ENCODE data around the gene ABHD17C.

ABHD17C gene

GRCh38 chr15:80727196-80727595 is 32.1 kb downstream of the ABHD17C start:
- DNase-seq (ENCODE audit: insufficient read length, low spot score) (no peak), FAIRE-seq (no peak)

- no peak for DNase-seq (ENCODE audit: insufficient read length, low spot score)
- no peak for FAIRE-seq
These were observed 32.5 kb downstream of the ABHD17C start for GRCh38 chr15:80727596-80727995.

DNA sequence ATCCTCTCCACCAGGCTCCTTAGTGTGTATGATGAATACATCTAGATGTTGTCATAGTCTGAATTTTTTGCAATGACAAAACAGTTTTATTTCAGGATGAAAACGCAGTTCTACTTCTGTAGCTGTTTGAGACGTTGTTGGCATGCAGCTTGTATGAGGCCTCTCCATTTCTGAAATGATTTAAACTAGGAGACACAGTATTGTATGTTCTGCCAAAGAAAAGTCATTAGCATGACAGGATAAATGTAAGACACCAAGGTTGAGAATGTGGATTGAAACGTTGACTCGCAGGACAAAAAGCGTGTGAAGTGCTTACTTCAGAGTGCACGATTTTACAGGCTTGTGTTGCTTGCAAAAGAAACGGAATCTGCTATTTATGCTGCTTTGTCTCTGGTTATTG is 35.3 kb downstream of the ABHD17C start:
- no peak for FAIRE-seq
- DNase-seq (ENCODE audit: insufficient read length, low spot score): no peak

- DNase-seq (ENCODE audit: insufficient read length, low spot score): no peak
- FAIRE-seq: no peak
These were observed 35.8 kb downstream of the ABHD17C start for GRCh38 chr15:80730926-80731325.

DNA sequence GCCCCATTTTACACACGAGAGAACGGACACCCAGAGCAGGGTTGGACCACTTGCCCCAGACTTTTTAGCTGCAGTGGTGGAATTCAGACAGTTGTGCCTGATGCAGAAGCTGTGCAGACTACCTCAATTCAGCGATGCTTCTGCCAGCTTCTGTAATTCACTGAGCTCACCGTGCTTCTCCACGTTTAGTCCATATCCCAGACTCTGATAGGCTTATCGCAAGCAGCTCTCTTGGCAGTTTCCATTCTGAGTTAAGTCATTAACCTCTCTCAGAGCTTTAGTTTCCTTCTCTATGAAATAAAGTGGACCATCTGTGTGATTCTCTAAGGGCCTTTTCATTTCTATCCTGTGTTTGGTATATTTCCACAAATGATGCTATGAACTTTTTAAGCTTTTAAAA is 37.1 kb downstream of the ABHD17C start:
- no peak for DNase-seq (ENCODE audit: insufficient read length, low spot score)
- FAIRE-seq: no peak

GRCh38 chr15:80732818-80733217 is 37.7 kb downstream of the ABHD17C start:
- DNase-seq (ENCODE audit: insufficient read length, low spot score): no peak
- FAIRE-seq: no peak

GRCh38 chr15:80733460-80733859 is 38.4 kb downstream of the ABHD17C start:
- FAIRE-seq (no peak), DNase-seq (ENCODE audit: insufficient read length, low spot score) (no peak)

DNA sequence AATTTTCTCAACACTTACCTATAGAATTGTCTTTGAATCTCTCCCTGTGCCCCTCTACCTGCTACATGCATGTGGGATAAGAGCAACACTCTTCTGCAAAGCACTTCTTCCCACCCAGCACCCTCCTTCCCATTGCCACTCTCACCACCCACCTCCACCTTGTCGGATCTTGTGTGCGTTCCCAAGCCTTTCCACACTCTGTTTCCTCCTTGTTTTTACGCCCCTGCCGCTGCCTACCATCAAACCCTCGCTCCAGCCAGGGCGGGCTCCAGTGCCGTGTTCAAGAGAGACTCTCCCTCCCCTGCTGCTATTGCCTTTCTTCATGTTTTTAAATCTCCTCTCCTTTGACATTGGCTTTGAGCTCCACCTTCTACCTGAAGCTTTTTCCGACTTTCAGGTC is 40.2 kb downstream of the ABHD17C start:
- DNase-seq (ENCODE audit: insufficient read length, low spot score): no peak
- FAIRE-seq: no peak

GRCh38 chr15:80736560-80736959 is 41.5 kb downstream of the ABHD17C start:
- DNase-seq (ENCODE audit: insufficient read length, low spot score) (no peak), FAIRE-seq (no peak)

GRCh38 chr15:80739919-80740318 is 44.8 kb downstream of the ABHD17C start:
- DNase-seq (ENCODE audit: insufficient read length, low spot score) (no peak), FAIRE-seq (no peak)

DNA sequence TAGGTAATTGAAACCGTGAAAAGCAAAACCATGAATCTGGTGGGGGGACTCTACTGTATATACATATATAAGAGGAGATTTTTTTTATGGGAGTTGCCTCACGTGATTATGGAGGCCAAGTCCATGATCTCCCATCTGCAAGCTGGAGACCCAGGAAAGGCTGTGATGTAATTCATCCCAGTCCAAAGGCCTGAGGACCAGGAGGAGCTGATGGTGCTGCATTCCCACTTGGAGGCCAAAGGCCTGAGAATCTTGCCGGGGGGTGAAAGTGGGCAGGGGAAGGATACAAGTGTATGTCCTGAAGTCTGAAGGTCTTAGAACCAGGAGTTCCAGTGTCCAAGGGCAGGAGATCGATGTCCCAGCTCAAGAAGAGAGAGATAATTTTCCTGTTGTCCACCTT is 47.0 kb downstream of the ABHD17C start:
- no peak for DNase-seq (ENCODE audit: insufficient read length, low spot score)
- no peak for FAIRE-seq

DNA sequence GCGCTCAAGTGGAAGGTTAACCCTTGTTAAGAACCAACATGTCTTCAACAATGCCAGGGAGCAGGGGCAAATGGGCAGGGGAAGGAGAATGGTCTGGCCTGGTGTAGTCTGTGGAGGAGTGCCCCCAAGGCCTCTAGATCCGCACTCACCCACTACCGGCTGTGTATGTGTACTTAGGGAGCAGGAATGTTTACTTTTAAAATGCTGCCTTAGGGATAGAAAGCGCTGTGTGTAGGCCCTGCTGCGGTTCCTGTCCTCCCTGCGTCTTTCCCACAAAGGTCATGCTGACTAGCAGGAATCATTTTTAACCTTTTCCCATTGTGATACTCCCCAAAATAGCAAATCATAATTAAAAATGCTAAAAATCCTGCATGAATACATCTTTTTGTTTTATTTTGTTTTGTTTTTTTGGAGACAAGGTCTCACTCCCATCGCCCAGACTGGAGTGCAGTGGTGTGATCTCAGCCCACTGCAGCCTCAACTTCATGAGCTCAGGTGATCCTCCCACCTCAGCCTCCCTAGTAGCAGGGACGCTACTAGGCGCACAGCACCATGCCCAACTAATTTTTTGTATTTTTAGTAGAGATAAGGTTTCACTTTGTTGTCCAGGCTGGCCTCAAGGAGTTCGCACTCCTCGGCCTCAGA is 48.2 kb downstream of the ABHD17C start:
- no peak for DNase-seq (ENCODE audit: insufficient read length, low spot score)
- FAIRE-seq: no peak

DNA sequence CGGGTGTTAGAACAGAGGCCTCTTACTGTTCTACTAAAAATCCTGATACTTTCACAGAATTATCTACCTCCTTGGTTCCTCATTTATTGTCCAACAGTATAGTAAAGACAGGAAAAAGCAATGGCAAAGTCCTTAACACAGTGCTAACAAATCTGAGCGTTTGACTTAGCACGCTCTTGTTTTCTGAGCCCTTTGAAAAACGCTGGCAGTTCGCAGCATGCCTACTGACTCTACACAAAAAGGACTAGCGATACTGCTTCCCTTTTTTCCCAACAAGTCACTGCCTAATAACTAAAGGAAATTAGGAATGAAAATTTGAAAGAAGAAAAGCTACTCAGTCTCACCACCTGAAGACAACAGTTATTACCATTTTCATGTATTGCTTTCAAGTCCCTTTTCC is 49.3 kb downstream of the ABHD17C start:
- FAIRE-seq (no peak), DNase-seq (ENCODE audit: insufficient read length, low spot score) (no peak)

DNA sequence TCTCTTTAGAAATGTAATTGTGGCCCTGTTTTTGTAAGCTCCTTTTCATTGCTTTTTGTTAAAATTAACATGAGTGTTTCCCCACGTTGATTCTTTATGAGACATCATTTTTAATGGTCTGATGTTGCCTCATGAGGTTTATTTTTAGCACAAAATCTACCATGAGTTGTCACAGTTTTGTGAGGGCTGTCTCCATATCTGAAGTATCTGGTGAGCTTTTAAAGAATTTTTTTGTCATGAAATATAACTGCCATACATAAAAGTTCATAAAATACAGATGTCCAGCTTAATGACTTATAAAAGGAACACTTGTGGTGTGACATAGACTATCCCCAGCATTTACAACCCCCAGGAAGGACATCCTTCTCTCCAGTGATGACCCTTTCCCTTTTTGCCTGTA is 49.7 kb downstream of the ABHD17C start:
- FAIRE-seq: no peak
- DNase-seq (ENCODE audit: insufficient read length, low spot score): no peak

GRCh38 chr15:80745888-80746287 is 50.8 kb downstream of the ABHD17C start:
- no peak for DNase-seq (ENCODE audit: insufficient read length, low spot score)
- FAIRE-seq: no peak

- DNase-seq (ENCODE audit: insufficient read length, low spot score): no peak
These were observed 52.4 kb downstream of the ABHD17C start for GRCh38 chr15:80747317-80748053.

GRCh38 chr15:80749589-80749988 is 54.5 kb downstream of the ABHD17C start:
- no peak for FAIRE-seq

More at GRCh38 chr15:80747317-80748053, 52.4 kb downstream of the ABHD17C start:
- FAIRE-seq: no peak

GRCh38 chr15:80750575-80750974 is 55.5 kb downstream of the ABHD17C start:
- DNase-seq (ENCODE audit: insufficient read length, low spot score) (no peak), FAIRE-seq (no peak)

More at GRCh38 chr15:80749589-80749988, 54.5 kb downstream of the ABHD17C start:
- DNase-seq (ENCODE audit: insufficient read length, low spot score): peak; percentile 14

DNA sequence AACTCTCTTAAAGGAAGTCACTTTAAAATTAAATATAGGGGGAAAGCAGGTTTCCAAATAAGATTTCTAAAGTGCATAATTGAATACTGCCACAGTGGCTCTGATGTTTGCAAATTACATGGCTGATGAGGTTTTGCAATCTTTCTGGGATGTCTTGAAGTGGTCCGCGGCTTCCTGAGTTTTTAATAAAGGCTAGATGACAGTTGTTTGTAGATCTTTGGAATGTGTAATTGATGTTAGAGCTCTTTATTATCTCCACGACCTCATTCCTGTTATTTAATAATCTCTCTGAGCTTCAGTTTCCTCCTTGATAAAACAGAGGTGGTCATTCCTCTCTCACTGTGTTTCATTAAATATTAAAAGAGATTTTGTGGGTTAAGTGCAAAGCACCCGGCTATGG is 57.1 kb downstream of the ABHD17C start:
- FAIRE-seq (no peak), DNase-seq (ENCODE audit: insufficient read length, low spot score) (no peak)

GRCh38 chr15:80753161-80753560 is 58.1 kb downstream of the ABHD17C start:
- FAIRE-seq (no peak), DNase-seq (ENCODE audit: insufficient read length, low spot score) (no peak)

DNA sequence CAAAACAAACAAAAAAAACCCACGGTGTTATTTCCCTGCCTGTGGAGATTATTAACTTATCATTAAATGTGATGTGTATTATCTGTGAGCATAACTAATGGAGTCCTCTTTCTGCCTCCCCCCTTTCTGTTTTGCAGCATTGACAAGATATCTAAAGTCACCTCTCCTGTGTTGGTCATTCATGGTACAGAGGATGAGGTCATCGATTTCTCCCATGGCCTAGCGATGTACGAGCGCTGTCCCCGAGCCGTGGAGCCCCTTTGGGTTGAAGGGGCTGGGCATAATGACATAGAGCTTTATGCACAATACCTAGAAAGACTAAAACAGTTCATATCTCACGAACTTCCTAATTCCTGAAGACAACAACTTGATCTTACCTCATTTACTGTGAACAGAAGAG is 58.9 kb downstream of the ABHD17C start:
- DNase-seq (ENCODE audit: insufficient read length, low spot score): no peak
- no peak for FAIRE-seq

DNA sequence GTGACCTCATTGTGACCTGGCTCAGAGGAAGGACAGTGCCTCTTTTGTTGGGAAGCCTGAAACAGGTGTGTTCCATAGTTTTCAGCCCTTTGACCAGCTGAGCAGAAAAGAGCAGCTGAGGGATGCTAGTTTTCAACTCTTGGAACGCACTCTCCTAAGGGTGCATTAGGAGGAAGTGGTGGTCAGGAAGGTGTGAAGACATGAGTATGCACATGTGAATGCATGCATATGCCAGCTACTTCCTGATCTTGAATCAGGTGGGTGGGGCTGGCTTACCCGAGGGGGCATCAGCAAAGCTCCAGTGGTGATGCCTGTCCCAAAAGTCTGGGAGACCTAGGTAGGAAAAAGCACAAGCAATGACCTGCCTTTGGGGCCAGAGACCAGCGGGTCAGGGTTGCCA is 60.8 kb downstream of the ABHD17C start:
- FAIRE-seq: no peak

More for the DNA sequence above, 60.8 kb downstream of the ABHD17C start:
- DNase-seq (ENCODE audit: insufficient read length, low spot score): no peak
